Thyroid gland (tissue), 4 donors: ENCODE data around the gene ARHGEF38. TPM values are rescaled to one million over a fixed set of nuclear protein-coding genes. Genes with fewer than 3 reads are reported as not detected.

Source experiments
- DNase-seq, 2 donors: peaks; one replicate each; pipeline ENCODE4 v3.0.0-alpha.2; 2019
- H3K27ac ChIP-seq, 3 donors: fragments of 200-600 bp; sonication (generic); 1 replicate in 2 of 3; 2 replicates in 1 of 3; pipeline ENCODE4 v1.5.1; 2016 to 2019; ENCODE audit warnings: mild to moderate bottlenecking in 1 of 3, moderate library complexity in 1 of 3
- H3K27me3 ChIP-seq: fragments of 200-600 bp; sonication (generic); one replicate; pipeline ENCODE4 v1.5.1; 2019
- H3K36me3 ChIP-seq, 2 donors: fragments of 200-600 bp; sonication (generic); one replicate each; pipeline ENCODE4 v1.5.1; 2016 to 2019
- H3K4me1 ChIP-seq, 2 donors: fragments of 200-600 bp; sonication (generic); one replicate each; pipeline ENCODE4 v1.5.1; 2017 to 2019
- H3K4me3 ChIP-seq, 3 donors: fragments of 200-600 bp; sonication (generic); replicated peaks in 1 of 3; 1 replicate in 2 of 3; 2 replicates in 1 of 3; pipeline ENCODE4 v1.5.1; 2016; ENCODE audit warnings: mild to moderate bottlenecking in 1 of 3
- H3K9me3 ChIP-seq: fragments of 200-600 bp; sonication (generic); one replicate; pipeline ENCODE4 v1.5.1; 2017
- POLR2A ChIP-seq, 2 donors: fragments of 450-650 bp; IDR thresholded peaks; one replicate each; pipeline ENCODE4 v1.6.1; 2017; ENCODE audit warnings: antibody characterized with exemption in 2 of 2, mild to moderate bottlenecking in 2 of 2, moderate library complexity in 1 of 2
- WGBS, 2 donors: methylation state at CpG; one replicate each; pipeline ENCODE4 v1.1.5; 2017; 5-methylcytosine and 5-hydroxymethylcytosine counted together
- intact Hi-C: fragments of 100-400 bp; cut with DNase I; formaldehyde crosslinking; loops from one replicate; pipeline ENCODE4 v1.15.1; 2023
- total RNA-seq, 4 donors: library from RNA; depleted of rRNA; stranded (reverse); fragments of >200 nt; gene quantifications; one replicate each; pipeline ENCODE4 v1.2.3, GENCODE V29; 2016
- TF ChIP-seq, protein P1 (sequence below), 6 experiments: fragments of 200-600 bp in 3 of 6; fragments of 450-650 bp in 3 of 6; sonication (generic) in 3 of 6; IDR thresholded peaks; one replicate each; pipeline ENCODE4 v1.5.1; 2016 to 2019; ENCODE audit warnings: antibody characterized with exemption in 6 of 6, mild to moderate bottlenecking in 2 of 6, inconsistent platforms in 1 of 6, moderate library complexity in 1 of 6

ARHGEF38 gene
- total RNA-seq, 4 donors from 2014 or later = 2.5 to 10.1 (median 4.5) TPM

DNA sequence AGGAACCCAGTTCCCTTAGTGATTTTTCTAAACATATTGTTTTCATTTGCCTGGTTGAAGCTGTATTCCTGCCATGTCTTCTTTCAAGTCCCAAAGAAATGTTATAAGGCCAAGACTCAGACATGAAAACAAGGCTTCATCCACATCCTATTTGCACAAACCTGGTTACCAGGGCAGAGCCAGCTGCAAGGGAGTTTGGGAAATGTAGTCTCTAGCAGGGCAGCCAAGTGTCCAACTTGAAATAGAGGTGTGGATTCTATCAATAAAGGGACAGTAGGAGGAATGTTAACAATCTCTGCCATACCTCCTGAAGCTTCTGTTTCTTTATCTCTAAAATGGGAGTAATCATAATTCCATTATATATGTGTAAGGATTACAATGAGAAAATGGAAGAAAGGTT lies 99.5 kb downstream of the ARHGEF38 start:
- intact Hi-C loops = no loop called here
- Histone ChIP-seq H3K9me3 (no peaks in the 10 kb centered on the region), H3K4me3 (no peak overlapping the region), H3K27ac (no peak overlapping the region), H3K27me3 (no peaks in the 10 kb centered on the region), H3K4me1 (no peaks in the 10 kb centered on the region), H3K36me3 (no peaks in the 10 kb centered on the region)
- DNase-seq = no peak
- TF ChIP-seq, protein P1, sequence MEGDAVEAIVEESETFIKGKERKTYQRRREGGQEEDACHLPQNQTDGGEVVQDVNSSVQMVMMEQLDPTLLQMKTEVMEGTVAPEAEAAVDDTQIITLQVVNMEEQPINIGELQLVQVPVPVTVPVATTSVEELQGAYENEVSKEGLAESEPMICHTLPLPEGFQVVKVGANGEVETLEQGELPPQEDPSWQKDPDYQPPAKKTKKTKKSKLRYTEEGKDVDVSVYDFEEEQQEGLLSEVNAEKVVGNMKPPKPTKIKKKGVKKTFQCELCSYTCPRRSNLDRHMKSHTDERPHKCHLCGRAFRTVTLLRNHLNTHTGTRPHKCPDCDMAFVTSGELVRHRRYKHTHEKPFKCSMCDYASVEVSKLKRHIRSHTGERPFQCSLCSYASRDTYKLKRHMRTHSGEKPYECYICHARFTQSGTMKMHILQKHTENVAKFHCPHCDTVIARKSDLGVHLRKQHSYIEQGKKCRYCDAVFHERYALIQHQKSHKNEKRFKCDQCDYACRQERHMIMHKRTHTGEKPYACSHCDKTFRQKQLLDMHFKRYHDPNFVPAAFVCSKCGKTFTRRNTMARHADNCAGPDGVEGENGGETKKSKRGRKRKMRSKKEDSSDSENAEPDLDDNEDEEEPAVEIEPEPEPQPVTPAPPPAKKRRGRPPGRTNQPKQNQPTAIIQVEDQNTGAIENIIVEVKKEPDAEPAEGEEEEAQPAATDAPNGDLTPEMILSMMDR (IDR thresholded peaks at IDR 0.05) = no peak
- no peak for TF ChIP-seq POLR2A (IDR thresholded peaks at IDR 0.05)

- no peak overlapping the region for H3K27ac ChIP-seq
- H3K4me3 ChIP-seq = no peak overlapping the region
- H3K27me3 ChIP-seq = no peaks in the 10 kb centered on the region
- intact Hi-C loops = no loop called here
- no peaks in the 10 kb centered on the region for H3K4me1 ChIP-seq
- no peaks in the 10 kb centered on the region for H3K9me3 ChIP-seq
- DNase-seq = no peak
- WGBS, 2 donors = 82 to 86% methylated on average over 4 of the region's 4 CpGs
- TF ChIP-seq, protein P1 (IDR thresholded peaks at IDR 0.05) = no peak
- no peak for TF ChIP-seq POLR2A (IDR thresholded peaks at IDR 0.05)
- H3K36me3 ChIP-seq = no peaks in the 10 kb centered on the region
Measured at GRCh38 chr4:105652286-105652888, 100.0 kb downstream of the ARHGEF38 start.

- H3K27me3 ChIP-seq = no peaks in the 10 kb centered on the region
- H3K4me3 ChIP-seq = no peak overlapping the region
- H3K27ac ChIP-seq = no peak overlapping the region
- TF ChIP-seq, protein P1 (IDR thresholded peaks at IDR 0.05) = no peak
- no peak for TF ChIP-seq POLR2A (IDR thresholded peaks at IDR 0.05)
- no peak for DNase-seq
- intact Hi-C loops = no loop called here
- no peaks in the 10 kb centered on the region for H3K36me3 ChIP-seq
- no peaks in the 10 kb centered on the region for H3K9me3 ChIP-seq
- no peaks in the 10 kb centered on the region for H3K4me1 ChIP-seq
Measured at GRCh38 chr4:105657117-105657765, 104.8 kb downstream of the ARHGEF38 start.

- H3K9me3 ChIP-seq = no peaks in the 10 kb centered on the region
- no peaks in the 10 kb centered on the region for H3K27me3 ChIP-seq
- no peaks in the 10 kb centered on the region for H3K36me3 ChIP-seq
- H3K4me3 ChIP-seq = no peak overlapping the region
- TF ChIP-seq, protein P1 (IDR thresholded peaks at IDR 0.05) = no peak
- TF ChIP-seq POLR2A (IDR thresholded peaks at IDR 0.05) = no peak
- intact Hi-C loops = no loop called here
- H3K4me1 ChIP-seq = no peaks in the 10 kb centered on the region
- DNase-seq = no peak
- 81 to 90% methylated on average over 6 of the region's 6 CpGs for WGBS, 2 donors
- H3K27ac ChIP-seq = no peak overlapping the region
Measured at GRCh38 chr4:105659190-105659589, 106.8 kb downstream of the ARHGEF38 start.

- Histone ChIP-seq H3K9me3 (no peaks in the 10 kb centered on the region), H3K4me1 (no peaks in the 10 kb centered on the region), H3K27ac (no peak overlapping the region), H3K27me3 (no peaks in the 10 kb centered on the region), H3K36me3 (no peaks in the 10 kb centered on the region), H3K4me3 (no peak overlapping the region)
- no peak for DNase-seq
- TF ChIP-seq, protein P1 (IDR thresholded peaks at IDR 0.05) = no peak
- TF ChIP-seq POLR2A (IDR thresholded peaks at IDR 0.05) = no peak
- WGBS, 2 donors = 95 to 96% methylated on average over 3 of the region's 3 CpGs
- intact Hi-C loops = no loop called here
Measured at GRCh38 chr4:105661028-105661427, 108.6 kb downstream of the ARHGEF38 start.
